Esophagus muscularis mucosa (tissue), 3 donors: ENCODE results near the gene CAMK2N2.

Experiments
- POLR2A ChIP-seq: fragments of 450-650 bp; IDR thresholded peaks from one replicate; pipeline ENCODE4 v1.6.1; 2017; ENCODE audit warnings: antibody characterized with exemption, moderate library complexity, mild to moderate bottlenecking, low read depth
- POLR2AphosphoS5 ChIP-seq, 2 donors: sonication (generic); formaldehyde crosslinking; IDR thresholded peaks; one replicate each; pipeline ENCODE4 v1.6.1; 2017; ENCODE audit warnings: antibody characterized with exemption in 2 of 2
- TF ChIP-seq, protein P1 (sequence below), 3 experiments: fragments of 200-600 bp in 2 of 3; fragments of 450-650 bp in 1 of 3; sonication (generic) in 2 of 3; IDR thresholded peaks; one replicate each; pipeline ENCODE4 v1.5.1; 2017 to 2019; ENCODE audit warnings: antibody characterized with exemption in 3 of 3, mild to moderate bottlenecking in 2 of 3, moderate library complexity in 1 of 3

DNA sequence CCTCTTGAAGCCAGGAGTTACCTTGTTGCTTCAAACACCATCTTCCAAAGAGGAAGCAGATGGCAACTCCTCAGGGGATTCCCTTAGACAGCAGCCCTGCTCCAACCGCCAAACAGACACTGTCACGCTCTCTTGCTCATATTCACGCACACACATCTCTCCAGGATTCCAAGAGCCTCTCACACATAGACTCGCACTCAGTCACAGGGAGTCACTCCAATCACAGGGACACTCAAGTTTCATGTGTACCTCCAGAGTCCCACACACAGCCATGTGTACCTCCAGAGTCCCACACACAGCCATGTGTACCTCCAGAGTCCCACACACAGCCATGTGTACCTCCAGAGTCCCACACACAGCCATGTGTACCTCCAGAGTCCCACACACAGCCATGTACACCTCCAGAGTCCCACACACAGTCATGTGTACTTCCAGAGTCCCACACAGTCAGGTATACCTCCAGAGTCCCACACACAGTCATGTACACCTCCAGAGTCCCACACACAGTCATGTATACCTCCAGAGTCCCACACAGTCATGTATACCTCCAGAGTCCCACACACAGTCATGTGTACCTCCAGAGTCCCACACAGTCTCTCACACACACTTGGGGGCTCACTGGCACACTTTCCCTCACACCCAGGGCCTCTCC lies 25.8 kb downstream of the CAMK2N2 start:
- TF ChIP-seq, protein P1, sequence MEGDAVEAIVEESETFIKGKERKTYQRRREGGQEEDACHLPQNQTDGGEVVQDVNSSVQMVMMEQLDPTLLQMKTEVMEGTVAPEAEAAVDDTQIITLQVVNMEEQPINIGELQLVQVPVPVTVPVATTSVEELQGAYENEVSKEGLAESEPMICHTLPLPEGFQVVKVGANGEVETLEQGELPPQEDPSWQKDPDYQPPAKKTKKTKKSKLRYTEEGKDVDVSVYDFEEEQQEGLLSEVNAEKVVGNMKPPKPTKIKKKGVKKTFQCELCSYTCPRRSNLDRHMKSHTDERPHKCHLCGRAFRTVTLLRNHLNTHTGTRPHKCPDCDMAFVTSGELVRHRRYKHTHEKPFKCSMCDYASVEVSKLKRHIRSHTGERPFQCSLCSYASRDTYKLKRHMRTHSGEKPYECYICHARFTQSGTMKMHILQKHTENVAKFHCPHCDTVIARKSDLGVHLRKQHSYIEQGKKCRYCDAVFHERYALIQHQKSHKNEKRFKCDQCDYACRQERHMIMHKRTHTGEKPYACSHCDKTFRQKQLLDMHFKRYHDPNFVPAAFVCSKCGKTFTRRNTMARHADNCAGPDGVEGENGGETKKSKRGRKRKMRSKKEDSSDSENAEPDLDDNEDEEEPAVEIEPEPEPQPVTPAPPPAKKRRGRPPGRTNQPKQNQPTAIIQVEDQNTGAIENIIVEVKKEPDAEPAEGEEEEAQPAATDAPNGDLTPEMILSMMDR (IDR thresholded peaks at IDR 0.05), result no peak
- TF ChIP-seq POLR2A, result no peak
- no peak for TF ChIP-seq POLR2AphosphoS5 (IDR thresholded peaks at IDR 0.05)
